ENCODE measurements around the gene HSF5. TPM values are rescaled to one million over a fixed set of nuclear protein-coding genes. Genes with fewer than 3 reads are reported as not detected.

HSF5 gene
- total and polyA plus RNA-seq, 7 donors = under 0.01 to 0.29 TPM; not detected in 5

DNA sequence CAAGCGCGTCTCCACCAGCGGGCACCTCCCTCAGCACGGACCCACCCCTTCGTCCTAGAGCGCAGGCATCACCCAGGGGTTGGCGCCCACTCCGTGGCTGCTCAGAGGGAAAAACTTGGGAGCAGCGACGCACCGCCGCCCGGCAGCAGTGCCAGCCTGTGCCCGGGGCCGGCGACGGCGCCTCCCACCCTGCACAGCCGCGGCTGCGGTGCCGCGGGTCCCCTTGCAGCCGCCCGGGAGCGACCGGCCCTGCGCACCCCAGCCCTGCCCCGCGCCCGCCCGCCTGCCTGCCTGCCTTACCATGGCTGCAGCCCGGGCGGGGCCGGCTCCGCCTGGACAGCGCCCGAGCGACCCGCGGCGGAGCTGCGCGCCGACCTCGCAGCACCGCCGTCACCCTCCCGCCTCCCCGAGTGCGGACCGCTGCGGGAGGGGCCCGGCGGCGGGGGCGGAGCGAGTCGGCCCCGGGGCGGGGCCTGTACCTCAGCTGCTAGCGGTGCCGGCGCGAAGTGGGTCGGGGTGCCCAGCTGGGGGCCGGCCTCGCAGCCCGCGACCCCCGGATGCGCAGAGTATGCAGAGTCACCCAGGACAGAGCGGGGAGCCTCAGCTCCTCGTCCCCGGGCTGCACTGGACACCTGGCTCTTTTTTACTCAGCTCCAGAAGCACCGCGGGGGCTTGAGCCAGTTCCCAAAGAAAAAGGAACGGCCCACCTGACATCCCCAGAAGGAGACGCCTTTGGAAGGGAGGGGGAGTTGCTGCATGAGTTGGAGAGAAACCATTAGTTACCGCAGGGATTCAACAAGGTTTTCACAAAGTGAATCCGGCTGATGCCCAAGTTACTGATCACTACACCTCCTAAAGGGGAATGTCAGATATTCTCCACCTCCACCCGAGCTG is 43.7 kb upstream of the HSF5 start:
- H3K27me3 ChIP-seq = peaks cover 0 to 6% (median 0%) of the 10 kb centered on the region in 3 donors
- no peaks in the 10 kb centered on the region for H3K36me3 ChIP-seq
- 2% methylated on average over 82 of the region's 82 CpGs for WGBS, 2 donors
- H3K9me3 ChIP-seq = no peaks in the 10 kb centered on the region
- TF ChIP-seq POLR2AphosphoS5 (IDR thresholded peaks at IDR 0.05) (no peak), POLR2A (IDR thresholded peaks at IDR 0.05) (no peak), EP300 (IDR thresholded peaks at IDR 0.05) (no peak)
- TF ChIP-seq, protein P1, sequence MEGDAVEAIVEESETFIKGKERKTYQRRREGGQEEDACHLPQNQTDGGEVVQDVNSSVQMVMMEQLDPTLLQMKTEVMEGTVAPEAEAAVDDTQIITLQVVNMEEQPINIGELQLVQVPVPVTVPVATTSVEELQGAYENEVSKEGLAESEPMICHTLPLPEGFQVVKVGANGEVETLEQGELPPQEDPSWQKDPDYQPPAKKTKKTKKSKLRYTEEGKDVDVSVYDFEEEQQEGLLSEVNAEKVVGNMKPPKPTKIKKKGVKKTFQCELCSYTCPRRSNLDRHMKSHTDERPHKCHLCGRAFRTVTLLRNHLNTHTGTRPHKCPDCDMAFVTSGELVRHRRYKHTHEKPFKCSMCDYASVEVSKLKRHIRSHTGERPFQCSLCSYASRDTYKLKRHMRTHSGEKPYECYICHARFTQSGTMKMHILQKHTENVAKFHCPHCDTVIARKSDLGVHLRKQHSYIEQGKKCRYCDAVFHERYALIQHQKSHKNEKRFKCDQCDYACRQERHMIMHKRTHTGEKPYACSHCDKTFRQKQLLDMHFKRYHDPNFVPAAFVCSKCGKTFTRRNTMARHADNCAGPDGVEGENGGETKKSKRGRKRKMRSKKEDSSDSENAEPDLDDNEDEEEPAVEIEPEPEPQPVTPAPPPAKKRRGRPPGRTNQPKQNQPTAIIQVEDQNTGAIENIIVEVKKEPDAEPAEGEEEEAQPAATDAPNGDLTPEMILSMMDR (IDR thresholded peaks at IDR 0.05) = no peak
- peak overlapping the region; percentile 28 to 61 (median 52) for H3K4me3 ChIP-seq
- peak overlapping the region; percentile 33 to 62 (median 44) for H3K27ac ChIP-seq
- peak; percentile 70 for DNase-seq
- H3K4me1 ChIP-seq = peaks cover 0 to 14% (median 8%) of the 10 kb centered on the region in 4 donors
- intact Hi-C loops (cut with DNase I) = no loop called here

GRCh38 chr17:58531122-58531521 is 42.9 kb upstream of the HSF5 start:
- WGBS, 2 donors = 39 to 58% methylated on average over 3 of the region's 3 CpGs
- Histone ChIP-seq H3K27ac (peak overlapping the region in 3 of 4 donors; percentile 33 to 62 (median 54)), H3K36me3 (no peaks in the 10 kb centered on the region), H3K9me3 (no peaks in the 10 kb centered on the region), H3K4me3 (peak overlapping the region; percentile 28 to 61 (median 52)), H3K27me3 (peaks cover 0 to under 1% (median 0%) of the 10 kb centered on the region in 3 donors), H3K4me1 (peaks cover 0 to 14% (median 8%) of the 10 kb centered on the region in 4 donors)
- DNase-seq = no peak
- TF ChIP-seq POLR2A (IDR thresholded peaks at IDR 0.05) = no peak
- TF ChIP-seq POLR2AphosphoS5 (IDR thresholded peaks at IDR 0.05) = no peak
- TF ChIP-seq EP300 (IDR thresholded peaks at IDR 0.05) = no peak
- TF ChIP-seq, protein P1 (IDR thresholded peaks at IDR 0.05) = no peak
- intact Hi-C loops (cut with DNase I) = no loop called here

GRCh38 chr17:58530655-58531054 is 42.4 kb upstream of the HSF5 start:
- WGBS, 2 donors = 69 to 73% methylated on average over 2 of the region's 2 CpGs
- no peaks in the 10 kb centered on the region for H3K27me3 ChIP-seq
- no peaks in the 10 kb centered on the region for H3K9me3 ChIP-seq
- intact Hi-C loops (cut with DNase I) = no loop called here
- no peak overlapping the region for H3K27ac ChIP-seq
- DNase-seq = no peak
- no peaks in the 10 kb centered on the region for H3K36me3 ChIP-seq
- H3K4me1 ChIP-seq = peaks cover 0 to 14% (median 8%) of the 10 kb centered on the region in 4 donors
- TF ChIP-seq POLR2A (IDR thresholded peaks at IDR 0.05) (no peak), POLR2AphosphoS5 (IDR thresholded peaks at IDR 0.05) (no peak), EP300 (IDR thresholded peaks at IDR 0.05) (no peak)
- TF ChIP-seq, protein P1 (IDR thresholded peaks at IDR 0.05) = no peak
- peak overlapping the region in 1 of 4 donors; percentile 61 for H3K4me3 ChIP-seq

DNA sequence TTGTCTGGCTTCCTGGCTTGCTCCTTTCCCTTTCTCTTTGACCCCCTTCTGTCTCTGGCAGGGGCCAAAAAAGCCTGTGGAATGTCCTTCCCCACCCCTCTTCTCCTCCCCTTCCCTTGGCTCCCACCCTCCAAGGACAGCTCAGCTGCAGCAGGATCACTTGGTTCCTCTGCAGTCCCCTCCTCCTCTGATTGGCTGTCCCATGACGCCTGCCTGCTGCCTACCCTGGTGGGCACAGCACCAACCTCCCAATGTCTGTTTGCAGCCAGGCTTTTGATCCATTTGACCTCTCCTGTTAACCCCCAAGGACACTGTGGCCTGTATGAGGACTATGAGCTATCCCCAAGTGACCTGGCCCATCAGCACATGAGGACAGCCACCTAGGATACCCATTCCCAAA is 41.1 kb upstream of the HSF5 start:
- DNase-seq = no peak
- H3K4me1 ChIP-seq = peaks cover 0 to 14% (median 8%) of the 10 kb centered on the region in 4 donors
- H3K4me3 ChIP-seq = no peak overlapping the region
- no peak overlapping the region for H3K27ac ChIP-seq
- H3K27me3 ChIP-seq = no peaks in the 10 kb centered on the region
- intact Hi-C loops (cut with DNase I) = no loop called here
- no peaks in the 10 kb centered on the region for H3K36me3 ChIP-seq
- TF ChIP-seq, protein P1 (IDR thresholded peaks at IDR 0.05) = no peak
- TF ChIP-seq POLR2A (IDR thresholded peaks at IDR 0.05) (no peak), POLR2AphosphoS5 (IDR thresholded peaks at IDR 0.05) (no peak), EP300 (IDR thresholded peaks at IDR 0.05) (no peak)
- H3K9me3 ChIP-seq = no peaks in the 10 kb centered on the region
- 56 to 80% methylated on average over 1 of the region's 1 CpG for WGBS, 2 donors
